Kidney (tissue), 14 donors: ENCODE data around the gene TTPAL. TPM values are rescaled to one million over a fixed set of nuclear protein-coding genes. Genes with fewer than 3 reads are reported as not detected.

Experiments
- DNase-seq, 5 donors: peaks; one replicate each; pipeline ENCODE4 v3.0.0-alpha.2; 2013 to 2020
- FAIRE-seq: peaks from 2 replicates; lab custom pipeline; 2012; peaks lifted over from hg19 to GRCh38; lab: Jason Lieb, UNC
- H3K27ac ChIP-seq, 2 donors: one replicate each; pipeline ENCODE4 v1.7.0; 2013; ENCODE audit warnings: low read depth in 2 of 2, low read length in 2 of 2, inconsistent platforms in 1 of 2
- H3K27me3 ChIP-seq: one replicate; pipeline ENCODE4 v1.7.1; 2013; ENCODE audit warnings: low read length, inconsistent platforms; ENCODE audit not compliant: control insufficient read depth, insufficient read depth
- H3K36me3 ChIP-seq, 3 donors: one replicate each; pipeline versions ENCODE4 v1.7.0 to v1.7.1; 2013; ENCODE audit warnings: low read length in 3 of 3, control low read depth in 1 of 3, inconsistent platforms in 1 of 3; ENCODE audit not compliant: insufficient read depth in 3 of 3, control insufficient read depth in 2 of 3
- H3K4me1 ChIP-seq, 3 donors: one replicate each; pipeline versions ENCODE4 v1.7.0 to v1.7.1; 2013; ENCODE audit warnings: low read length in 3 of 3, inconsistent platforms in 1 of 3, low read depth in 1 of 3; ENCODE audit not compliant: control insufficient read depth in 2 of 3, insufficient read depth in 2 of 3
- H3K4me3 ChIP-seq, 3 donors: one replicate each; pipeline versions ENCODE4 v1.7.0 to v1.8.1; 2013; ENCODE audit warnings: low read length in 3 of 3, control low read depth in 1 of 3, inconsistent platforms in 1 of 3
- H3K9ac ChIP-seq, 3 donors: one replicate each; pipeline versions ENCODE4 v1.7.0 to v1.7.1; 2013; ENCODE audit warnings: low read length in 3 of 3, control low read depth in 1 of 3, inconsistent platforms in 1 of 3
- H3K9me3 ChIP-seq, 3 donors: one replicate each; pipeline versions ENCODE4 v1.7.0 to v1.7.1; 2013; ENCODE audit warnings: low read length in 3 of 3, control low read depth in 1 of 3, inconsistent platforms in 1 of 3; ENCODE audit not compliant: control insufficient read depth in 2 of 3, insufficient read depth in 1 of 3
- CTCF ChIP-seq: IDR thresholded peaks from 3 replicates; pipeline ENCODE4 v1.5.1; 2012; ENCODE audit warnings: mild to moderate bottlenecking, moderate library complexity, borderline replicate concordance; ENCODE audit not compliant: insufficient read depth; ENCODE audit errors: extremely low read depth
- intact Hi-C: fragments of 100-400 bp; cut with DNase I; formaldehyde crosslinking; loops from one replicate; pipeline ENCODE4 v1.11.1; 2022
- polyA plus RNA-seq: library from polyadenylated mRNA; stranded (reverse); fragments of 350-450 nt; fragmentation: Illumina TruSeq; extraction: RNeasy Lipid Tissue Mini Kit (QIAGEN cat#74804); gene quantifications from one replicate; pipeline ENCODE4 v1.2.3, GENCODE V29; 2014; ENCODE audit warnings: low read depth, low replicate concordance; ENCODE audit not compliant: insufficient read depth
- total RNA-seq: library from RNA; stranded (reverse); fragmentation: NEBNext Ultra II Directional; extraction: Animal tissue kit (Norgen Biotek cat#: 25700); gene quantifications from one replicate; pipeline ENCODE4 v1.2.1, GENCODE V29; 2021
- donor health status: control.
- donor health status: control.
- donor health status: control.
- donor health status: control.
- donor health status: control.
- donor health status: DM: yes; HTN: yes; CAD: no.
- donor health status: Normal renal cell carcinoma (clear cell type).

Gene TTPAL
- total and polyA plus RNA-seq, 2 donors from 2014 or later: 3.5 to 13.5 TPM

- Histone ChIP-seq H3K4me1 (no peaks in the 10 kb centered on the region), H3K36me3 (peaks cover 6 to 18% (median 9%) of the 10 kb centered on the region in 3 donors), H3K4me3 (no peak overlapping the region), H3K27me3 (no peaks in the 10 kb centered on the region), H3K9ac (no peak overlapping the region), H3K27ac (no peak overlapping the region), H3K9me3 (no peaks in the 10 kb centered on the region)
- DNase-seq (no peak), FAIRE-seq (no peak)
- TF ChIP-seq CTCF: no peak
- intact Hi-C loops: no loop called here
Observed at GRCh38 chr20:44513871-44514270, 38.2 kb downstream of the TTPAL start.

DNA sequence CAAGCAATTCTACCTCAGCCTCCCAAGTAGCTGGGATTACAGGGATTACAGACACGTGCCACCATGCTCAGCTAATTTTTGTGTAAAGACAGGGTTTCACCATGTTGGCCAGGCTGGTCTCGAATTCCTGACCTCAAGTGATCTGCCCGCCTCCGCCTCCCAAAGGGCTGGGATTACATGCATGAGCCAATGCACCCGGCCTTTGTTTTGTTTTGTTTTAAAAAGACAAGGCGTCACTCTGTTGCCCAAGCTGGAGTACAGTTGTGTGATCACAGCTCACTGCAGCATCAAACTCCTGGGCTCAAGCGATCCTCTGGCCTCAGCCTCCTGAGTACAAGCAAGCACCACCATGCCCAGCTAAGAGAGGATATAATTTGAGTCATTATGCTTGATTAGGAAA lies 40.8 kb downstream of the TTPAL start:
- TF ChIP-seq CTCF: no peak
- intact Hi-C loops: no loop called here
- H3K36me3 ChIP-seq: peaks cover 2 to 5% (median 2%) of the 10 kb centered on the region in 3 donors
- no peaks in the 10 kb centered on the region for H3K9me3 ChIP-seq
- DNase-seq: no peak
- no peak overlapping the region for H3K27ac ChIP-seq
- H3K4me3 ChIP-seq: no peak overlapping the region
- no peak overlapping the region for H3K9ac ChIP-seq
- H3K27me3 ChIP-seq: no peaks in the 10 kb centered on the region
- H3K4me1 ChIP-seq: peaks cover 0 to 17% (median 11%) of the 10 kb centered on the region in 3 donors
- FAIRE-seq: no peak

GRCh38 chr20:44517454-44517853 lies 41.8 kb downstream of the TTPAL start:
- intact Hi-C loops: no loop called here
- H3K27ac ChIP-seq: no peak overlapping the region
- H3K4me1 ChIP-seq: peaks cover 0 to 17% (median 11%) of the 10 kb centered on the region in 3 donors
- H3K9me3 ChIP-seq: no peaks in the 10 kb centered on the region
- H3K27me3 ChIP-seq: no peaks in the 10 kb centered on the region
- FAIRE-seq (no peak), DNase-seq (no peak)
- no peak overlapping the region for H3K9ac ChIP-seq
- peaks cover 0 to 2% (median 0%) of the 10 kb centered on the region in 3 donors for H3K36me3 ChIP-seq
- TF ChIP-seq CTCF: no peak
- no peak overlapping the region for H3K4me3 ChIP-seq

- FAIRE-seq (no peak), DNase-seq (no peak)
- TF ChIP-seq CTCF: no peak
- Histone ChIP-seq H3K36me3 (no peaks in the 10 kb centered on the region), H3K9ac (no peak overlapping the region), H3K4me3 (no peak overlapping the region), H3K27me3 (no peaks in the 10 kb centered on the region), H3K9me3 (no peaks in the 10 kb centered on the region), H3K27ac (no peak overlapping the region), H3K4me1 (peaks cover 0 to 17% (median 11%) of the 10 kb centered on the region in 3 donors)
- intact Hi-C loops: no loop called here
Observed at GRCh38 chr20:44518248-44518647, 42.6 kb downstream of the TTPAL start.
